ENCODE data around the gene GSC.
"Not testable (repeated sequence)": the region's sequence is repeated elsewhere in the genome, so short reads cannot be mapped to it uniquely, and the experiment has no call there.

The GSC gene

GRCh38 chr14:94761997-94762377 lies 7.9 kb downstream of the GSC start:
- Mint-ChIP-seq H3K4me1 (no peaks in the 10 kb centered on the region), H3K9me3 (no peaks in the 10 kb centered on the region), H3K27ac (no peak overlapping the region), H3K36me3 (no peaks in the 10 kb centered on the region), H3K4me3 (no peak overlapping the region), H3K27me3 (peaks cover 24% of the 10 kb centered on the region)

GRCh38 chr14:94761348-94761996 lies 8.4 kb downstream of the GSC start:
- Mint-ChIP-seq H3K4me1 (no peaks in the 10 kb centered on the region), H3K27ac (no peak overlapping the region), H3K36me3 (no peaks in the 10 kb centered on the region), H3K9me3 (no peaks in the 10 kb centered on the region), H3K4me3 (no peak overlapping the region), H3K27me3 (peaks cover 20% of the 10 kb centered on the region)

DNA sequence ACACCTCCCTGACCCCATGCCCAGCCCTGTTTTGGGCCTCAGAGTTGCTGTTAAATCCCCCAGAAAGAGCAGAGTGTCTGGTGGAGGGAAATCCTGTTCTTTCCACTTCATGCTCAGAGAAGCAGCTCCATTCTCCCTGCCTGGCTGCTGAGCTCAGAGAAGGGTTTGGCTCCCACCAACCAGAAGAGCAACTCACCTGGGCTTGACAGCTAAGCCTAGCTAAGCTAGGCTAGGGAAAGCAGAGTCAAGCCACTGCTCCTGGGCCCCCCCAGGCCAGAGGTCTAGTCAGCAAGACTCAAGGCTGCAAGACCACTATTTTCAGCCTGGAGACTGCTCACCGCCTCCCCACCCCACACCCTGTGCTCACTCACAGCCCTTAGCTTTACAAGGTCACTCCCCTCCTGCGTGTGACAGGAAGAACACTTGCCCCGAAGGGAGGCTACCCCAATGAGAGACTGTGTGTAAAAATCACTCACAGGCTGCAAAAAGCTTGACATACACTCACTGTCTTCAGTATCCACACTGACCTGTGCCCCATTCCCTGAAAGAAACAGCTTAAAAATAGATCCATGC lies 13.5 kb downstream of the GSC start:
- H3K4me1 Mint-ChIP-seq = no peaks in the 10 kb centered on the region
- H3K27ac Mint-ChIP-seq = no peak overlapping the region
- no peaks in the 10 kb centered on the region for H3K9me3 Mint-ChIP-seq

GRCh38 chr14:94754391-94754942 lies 15.4 kb downstream of the GSC start:
- Mint-ChIP-seq H3K4me3 (no peak overlapping the region), H3K27ac (no peak overlapping the region), H3K4me1 (no peaks in the 10 kb centered on the region), H3K36me3 (no peaks in the 10 kb centered on the region), H3K27me3 (no peaks in the 10 kb centered on the region), H3K9me3 (no peaks in the 10 kb centered on the region)

More for the DNA sequence above, 13.5 kb downstream of the GSC start:
- Mint-ChIP-seq H3K27me3 (peaks cover 4% of the 10 kb centered on the region), H3K4me3 (no peak overlapping the region), H3K36me3 (no peaks in the 10 kb centered on the region)

GRCh38 chr14:94752591-94753436 lies 17.1 kb downstream of the GSC start:
- no peak overlapping the region for H3K27ac Mint-ChIP-seq
- no peak overlapping the region for H3K4me3 Mint-ChIP-seq
- H3K36me3 Mint-ChIP-seq = no peaks in the 10 kb centered on the region
- no peaks in the 10 kb centered on the region for H3K4me1 Mint-ChIP-seq
- H3K27me3 Mint-ChIP-seq = no peaks in the 10 kb centered on the region
- no peaks in the 10 kb centered on the region for H3K9me3 Mint-ChIP-seq

DNA sequence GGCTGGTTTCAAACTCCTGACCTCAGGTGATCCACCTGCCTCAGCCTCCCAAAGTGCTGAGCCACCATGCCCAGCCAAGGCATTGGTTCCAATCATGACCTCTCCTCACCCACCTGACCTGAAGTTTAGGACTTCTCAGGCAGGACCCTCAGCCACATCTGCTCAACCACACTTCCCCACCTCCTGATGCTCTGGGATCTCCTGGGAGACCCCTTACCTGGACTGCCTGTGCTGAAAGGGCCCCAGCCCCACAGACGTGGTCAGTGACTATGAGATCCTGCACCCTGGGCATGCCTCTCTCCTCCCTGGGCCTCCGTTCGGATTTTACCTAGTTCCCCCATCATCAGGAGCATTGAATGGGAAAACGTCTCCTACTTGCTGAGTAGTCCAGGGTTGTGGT lies 18.0 kb downstream of the GSC start:
- Mint-ChIP-seq H3K27me3 (no peaks in the 10 kb centered on the region), H3K27ac (no peak overlapping the region), H3K9me3 (no peaks in the 10 kb centered on the region), H3K4me3 (no peak overlapping the region), H3K4me1 (no peaks in the 10 kb centered on the region), H3K36me3 (no peaks in the 10 kb centered on the region)

DNA sequence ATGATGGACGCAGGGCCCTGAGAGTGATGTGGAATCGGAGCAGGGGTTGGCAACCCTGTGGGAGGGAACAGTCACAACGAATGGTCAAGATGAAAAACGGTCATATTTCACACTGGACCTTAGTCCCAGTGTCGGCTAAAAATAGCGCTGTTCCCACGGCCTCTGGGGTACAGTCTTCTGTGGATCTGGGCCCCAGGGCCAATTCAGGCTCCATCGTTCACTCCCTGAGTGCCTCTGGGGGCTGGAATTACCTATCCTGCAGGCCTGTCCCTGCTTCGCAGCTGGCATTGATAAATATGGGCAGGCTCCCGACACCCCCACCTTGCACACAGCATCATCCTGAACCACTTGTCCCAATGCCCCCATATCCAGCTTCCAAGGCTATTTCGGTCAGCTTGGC lies 18.6 kb downstream of the GSC start:
- no peak overlapping the region for H3K27ac Mint-ChIP-seq
- H3K27me3 Mint-ChIP-seq = peaks cover under 1% of the 10 kb centered on the region
- no peak overlapping the region for H3K4me3 Mint-ChIP-seq
- no peaks in the 10 kb centered on the region for H3K9me3 Mint-ChIP-seq
- no peaks in the 10 kb centered on the region for H3K36me3 Mint-ChIP-seq
- H3K4me1 Mint-ChIP-seq = no peaks in the 10 kb centered on the region

- H3K27me3 Mint-ChIP-seq = peaks cover 2% of the 10 kb centered on the region
- no peaks in the 10 kb centered on the region for H3K9me3 Mint-ChIP-seq
- no peak overlapping the region for H3K4me3 Mint-ChIP-seq
- no peaks in the 10 kb centered on the region for H3K36me3 Mint-ChIP-seq
- H3K4me1 Mint-ChIP-seq = no peaks in the 10 kb centered on the region
- no peak overlapping the region for H3K27ac Mint-ChIP-seq
Measured at GRCh38 chr14:94750371-94750770, 19.5 kb downstream of the GSC start.

DNA sequence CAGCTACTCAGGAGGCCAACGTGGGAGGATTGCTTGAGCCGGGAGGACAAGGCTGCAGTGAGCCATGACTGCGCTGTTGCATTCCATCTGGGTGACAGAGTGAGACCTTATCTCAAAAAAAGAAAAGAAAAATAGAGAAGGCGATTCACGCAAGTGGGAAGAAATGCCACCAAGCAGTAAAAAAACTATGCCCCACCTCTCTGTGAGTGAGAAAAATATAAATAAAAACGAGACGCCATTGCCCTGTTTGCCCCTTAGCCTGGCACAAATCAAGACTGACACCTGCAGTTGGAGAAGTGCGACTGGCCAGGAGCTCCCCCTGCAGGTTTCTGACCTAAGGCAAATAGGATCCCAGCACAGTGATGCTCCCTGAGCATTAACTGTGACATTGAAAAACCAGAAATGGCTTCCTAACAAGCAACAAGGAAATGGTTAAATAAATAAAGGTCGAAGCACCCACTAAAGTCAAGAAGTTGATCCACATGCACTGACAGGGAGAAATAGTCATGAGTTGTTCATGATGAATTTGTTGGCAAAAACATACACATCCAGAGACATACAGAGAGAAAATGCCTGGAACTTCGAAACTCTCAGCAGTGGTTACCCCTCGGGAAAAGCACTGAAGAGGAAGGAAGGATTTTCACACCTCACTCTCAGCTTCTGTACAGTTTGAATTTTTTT lies 21.1 kb downstream of the GSC start:
- H3K4me3 Mint-ChIP-seq = no peak overlapping the region
- no peaks in the 10 kb centered on the region for H3K9me3 Mint-ChIP-seq
- no peak overlapping the region for H3K27ac Mint-ChIP-seq
- no peaks in the 10 kb centered on the region for H3K36me3 Mint-ChIP-seq
- peaks cover 2% of the 10 kb centered on the region for H3K27me3 Mint-ChIP-seq
- no peaks in the 10 kb centered on the region for H3K4me1 Mint-ChIP-seq

- H3K36me3 Mint-ChIP-seq = no peaks in the 10 kb centered on the region
- H3K27ac Mint-ChIP-seq = no peak overlapping the region
- no peaks in the 10 kb centered on the region for H3K9me3 Mint-ChIP-seq
- H3K4me3 Mint-ChIP-seq = no peak overlapping the region
- H3K4me1 Mint-ChIP-seq = no peaks in the 10 kb centered on the region
- H3K27me3 Mint-ChIP-seq = peaks cover 2% of the 10 kb centered on the region
Measured at GRCh38 chr14:94747739-94748138, 22.2 kb downstream of the GSC start.

GRCh38 chr14:94747153-94747552 lies 22.8 kb downstream of the GSC start:
- H3K4me3 Mint-ChIP-seq, H3K9me3 Mint-ChIP-seq: not testable (repeated sequence)

DNA sequence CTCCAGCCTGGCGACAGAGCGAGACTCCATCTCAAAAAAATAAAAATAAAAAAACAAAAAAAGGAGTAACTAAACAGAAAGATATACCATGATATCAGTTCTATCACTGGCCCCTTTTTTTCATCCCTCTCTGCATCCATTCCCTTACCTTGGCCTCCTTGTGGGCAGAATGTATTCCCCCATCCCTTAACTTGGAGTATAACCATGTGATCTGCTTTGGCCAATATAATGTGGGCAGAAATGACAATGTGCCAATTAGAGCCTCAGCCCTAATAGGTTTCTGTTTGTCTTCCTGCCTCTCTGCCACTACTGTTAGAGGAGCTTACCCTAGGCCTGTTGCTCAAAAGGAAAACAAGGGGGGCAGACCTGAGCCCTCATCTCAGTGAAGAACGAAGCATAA lies 23.8 kb downstream of the GSC start:
- H3K36me3 Mint-ChIP-seq = no peaks in the 10 kb centered on the region
- no peak overlapping the region for H3K4me3 Mint-ChIP-seq
- H3K4me1 Mint-ChIP-seq = no peaks in the 10 kb centered on the region
- H3K27me3 Mint-ChIP-seq = peaks cover 4% of the 10 kb centered on the region
- H3K27ac Mint-ChIP-seq = no peak overlapping the region
- H3K9me3 Mint-ChIP-seq = no peaks in the 10 kb centered on the region

More at GRCh38 chr14:94747153-94747552, 22.8 kb downstream of the GSC start:
- H3K4me1 Mint-ChIP-seq, H3K27me3 Mint-ChIP-seq, H3K27ac Mint-ChIP-seq, H3K36me3 Mint-ChIP-seq: not testable (repeated sequence)

- no peak overlapping the region for H3K4me3 Mint-ChIP-seq
- H3K4me1 Mint-ChIP-seq = no peaks in the 10 kb centered on the region
- H3K27ac Mint-ChIP-seq = no peak overlapping the region
- peaks cover 7% of the 10 kb centered on the region for H3K27me3 Mint-ChIP-seq
- H3K9me3 Mint-ChIP-seq = no peaks in the 10 kb centered on the region
- H3K36me3 Mint-ChIP-seq = no peaks in the 10 kb centered on the region
Measured at GRCh38 chr14:94738751-94739150, 31.2 kb downstream of the GSC start.

GRCh38 chr14:94738097-94738496 lies 31.8 kb downstream of the GSC start:
- Mint-ChIP-seq H3K4me3 (no peak overlapping the region), H3K36me3 (no peaks in the 10 kb centered on the region), H3K4me1 (no peaks in the 10 kb centered on the region), H3K27ac (no peak overlapping the region), H3K27me3 (peaks cover 8% of the 10 kb centered on the region), H3K9me3 (no peaks in the 10 kb centered on the region)

DNA sequence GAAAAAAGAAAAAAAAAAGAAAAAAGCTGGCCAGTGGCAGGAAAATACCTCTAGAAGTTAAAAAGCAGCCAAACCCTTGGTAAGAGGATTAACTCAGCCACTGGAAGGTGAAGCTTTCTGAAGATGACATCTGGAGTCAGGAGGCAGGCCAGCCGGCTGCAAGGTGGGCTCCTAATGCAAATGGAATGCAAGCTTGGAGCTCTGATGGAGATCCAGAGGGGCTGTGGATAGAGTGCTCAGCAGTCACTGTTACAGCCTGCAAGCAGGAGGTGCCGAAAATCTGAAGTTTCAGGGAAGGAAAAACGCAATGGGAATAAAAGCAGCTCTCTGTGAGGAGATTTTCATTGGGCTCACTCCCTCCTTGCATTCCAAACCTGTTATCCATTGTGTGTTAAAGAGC lies 41.0 kb downstream of the GSC start:
- Mint-ChIP-seq H3K27me3 (peaks cover 10% of the 10 kb centered on the region), H3K9me3 (no peaks in the 10 kb centered on the region), H3K4me3 (no peak overlapping the region), H3K36me3 (no peaks in the 10 kb centered on the region), H3K27ac (no peak overlapping the region), H3K4me1 (no peaks in the 10 kb centered on the region)

- H3K27ac Mint-ChIP-seq, H3K36me3 Mint-ChIP-seq, H3K4me1 Mint-ChIP-seq, H3K9me3 Mint-ChIP-seq, H3K4me3 Mint-ChIP-seq, H3K27me3 Mint-ChIP-seq: not testable (repeated sequence)
Measured at GRCh38 chr14:94728440-94728839, 41.5 kb downstream of the GSC start.

Measured in activated naive CD4-positive, alpha-beta T cell treated with anti-CD3 and anti-CD28 coated beads, Interleukin-2, amount 50 U/mL, for 24 hours (primary cell).